GM21529 (cell line): Measurements from ENCODE around the gene PITPNM2.

ENCODE experiments used
- ATAC-seq: cut with Tn5 transposase; IDR thresholded peaks from one replicate; pipeline ENCODE4 v1.9.1; 2021; ENCODE audit not compliant: unreplicated experiment

The PITPNM2 gene

GRCh38 chr12:123145211-123145610 lies 5.7 kb downstream of the PITPNM2 start:
- ATAC-seq = no peak

DNA sequence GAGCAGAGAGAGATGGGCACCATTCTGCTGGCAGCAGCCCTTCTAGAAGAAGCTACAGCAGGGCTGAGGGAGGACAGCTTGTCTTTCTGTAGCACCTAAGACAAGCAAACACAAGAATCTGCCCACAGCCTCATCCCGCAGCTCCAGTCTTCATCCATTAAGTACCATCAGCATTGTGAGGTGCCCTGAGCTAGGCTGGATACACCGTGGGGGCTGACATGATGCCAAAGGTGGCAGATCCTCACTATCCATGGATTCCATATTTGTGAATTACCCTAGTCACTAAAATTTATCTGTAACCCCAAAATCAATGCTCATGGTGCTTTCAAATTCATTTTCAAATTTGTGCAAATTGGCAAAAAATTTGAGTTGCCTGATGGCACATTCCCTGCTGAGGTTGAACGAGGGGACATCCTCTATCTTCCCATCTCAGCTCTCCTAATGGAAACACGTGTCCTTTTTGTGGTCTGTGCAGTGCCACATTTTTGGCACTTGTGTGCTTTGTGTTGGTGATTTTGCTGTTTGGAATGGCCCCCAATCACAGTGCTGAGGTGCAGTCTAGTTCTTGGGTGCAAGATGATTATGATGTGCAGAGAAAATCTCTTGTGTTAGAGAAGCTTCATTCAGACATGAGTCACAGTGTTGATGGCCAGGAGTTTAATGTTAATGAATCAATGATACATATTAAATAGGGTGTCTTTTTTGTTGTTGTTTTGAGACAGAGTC lies 7.0 kb downstream of the PITPNM2 start:
- no peak for ATAC-seq

DNA sequence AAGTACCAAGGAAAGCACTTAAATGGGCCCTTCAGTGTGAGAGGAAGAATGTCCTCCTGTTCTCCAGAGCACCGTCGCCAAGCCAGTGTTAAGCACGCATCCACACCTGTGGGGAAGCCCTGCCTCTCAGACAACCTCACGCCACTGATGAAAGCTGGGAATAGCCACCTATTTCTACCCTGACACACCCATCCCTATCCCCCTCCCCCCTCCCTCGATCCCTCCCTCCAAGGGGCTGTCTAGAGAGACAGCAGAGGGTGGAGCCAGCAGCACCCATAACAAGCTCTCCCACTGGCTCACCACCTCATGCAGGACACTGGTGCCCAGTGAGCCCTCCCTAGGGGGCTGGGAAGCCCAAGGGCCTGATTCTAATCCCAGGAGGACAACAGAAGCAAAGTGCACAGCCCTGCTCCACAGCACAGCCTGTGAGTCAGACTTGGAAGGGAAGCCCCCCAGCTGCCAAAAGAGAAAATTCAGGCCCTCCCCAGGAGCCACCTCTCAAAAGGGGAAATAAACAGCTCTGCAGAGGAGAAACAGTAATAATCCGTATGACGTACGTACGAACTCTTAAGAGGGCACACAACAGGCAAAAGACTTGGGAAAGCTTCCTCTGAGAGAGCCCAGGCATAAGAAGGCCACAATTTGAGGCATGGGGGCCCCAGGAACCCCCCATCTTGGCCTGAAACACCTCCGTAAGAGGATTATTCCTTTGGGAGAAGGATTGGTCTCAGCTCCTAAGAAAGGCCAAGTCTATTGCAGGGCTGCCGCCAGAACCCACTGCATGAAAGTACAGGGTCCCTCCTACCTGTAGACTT lies 7.8 kb downstream of the PITPNM2 start:
- no peak for ATAC-seq

- no peak for ATAC-seq
Observed at GRCh38 chr12:123142518-123142840, 8.4 kb downstream of the PITPNM2 start.

- ATAC-seq = no peak
Observed at GRCh38 chr12:123141615-123142517, 9.0 kb downstream of the PITPNM2 start.

- no peak for ATAC-seq
Observed at GRCh38 chr12:123140676-123141614, 9.9 kb downstream of the PITPNM2 start.

DNA sequence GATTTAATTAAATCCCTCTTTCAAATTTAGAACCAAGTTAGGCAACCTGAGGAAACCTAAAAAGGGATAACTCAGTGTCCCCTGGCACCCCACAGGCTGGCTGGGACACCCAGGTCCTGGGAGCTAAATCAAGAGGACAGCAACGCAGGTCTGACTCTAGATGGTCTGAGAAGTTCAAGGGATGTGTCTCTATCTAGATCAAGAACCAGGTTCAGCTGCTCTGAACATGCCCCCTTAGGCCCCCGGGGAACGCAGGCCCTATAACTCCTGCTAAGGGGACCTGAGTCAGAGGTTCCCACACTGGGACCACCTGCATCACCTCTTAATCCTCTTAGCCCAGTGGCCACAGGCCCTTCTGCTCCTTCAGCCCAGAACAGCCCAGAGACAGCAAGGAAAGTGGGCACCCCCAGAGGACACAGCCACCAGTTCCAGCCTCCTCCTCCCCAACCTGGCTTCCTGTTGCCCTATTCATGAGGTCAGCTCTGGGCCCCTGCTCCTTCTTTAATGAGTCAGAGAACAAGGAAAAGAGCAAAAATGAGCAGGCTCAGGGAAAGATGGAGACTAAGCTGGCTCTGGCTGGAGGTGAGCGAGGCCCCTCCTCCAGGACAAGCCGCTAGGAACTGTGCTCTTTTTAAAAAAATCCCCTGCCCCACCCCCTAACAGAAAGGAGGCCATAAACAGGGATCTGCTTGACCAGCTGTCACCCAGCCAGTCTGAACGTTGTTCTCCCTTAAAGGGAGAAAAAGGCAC lies 10.8 kb downstream of the PITPNM2 start:
- no peak for ATAC-seq

- ATAC-seq = no peak
Observed at GRCh38 chr12:123135688-123136087, 15.2 kb downstream of the PITPNM2 start.

- ATAC-seq = no peak
Observed at GRCh38 chr12:123134826-123135225, 16.1 kb downstream of the PITPNM2 start.

DNA sequence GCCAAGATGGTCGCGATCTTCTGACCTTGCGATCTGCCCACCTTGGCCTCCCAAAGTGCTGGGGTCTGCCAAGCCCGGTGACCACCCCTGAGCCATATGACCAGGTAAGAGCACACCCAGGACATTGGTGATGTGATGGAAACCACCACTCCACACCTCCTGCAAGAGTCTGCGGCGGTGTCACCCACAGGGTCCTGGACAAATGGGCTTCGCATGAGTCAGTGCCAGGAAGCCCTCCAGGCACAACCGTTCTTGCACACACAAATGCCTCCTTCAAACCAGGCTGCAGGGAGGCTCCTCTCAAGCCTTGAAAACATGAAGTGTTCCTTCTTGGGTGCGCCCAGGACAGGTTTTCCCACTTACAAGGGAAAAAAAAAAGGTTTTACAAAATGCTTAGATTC lies 16.6 kb downstream of the PITPNM2 start:
- ATAC-seq = no peak

DNA sequence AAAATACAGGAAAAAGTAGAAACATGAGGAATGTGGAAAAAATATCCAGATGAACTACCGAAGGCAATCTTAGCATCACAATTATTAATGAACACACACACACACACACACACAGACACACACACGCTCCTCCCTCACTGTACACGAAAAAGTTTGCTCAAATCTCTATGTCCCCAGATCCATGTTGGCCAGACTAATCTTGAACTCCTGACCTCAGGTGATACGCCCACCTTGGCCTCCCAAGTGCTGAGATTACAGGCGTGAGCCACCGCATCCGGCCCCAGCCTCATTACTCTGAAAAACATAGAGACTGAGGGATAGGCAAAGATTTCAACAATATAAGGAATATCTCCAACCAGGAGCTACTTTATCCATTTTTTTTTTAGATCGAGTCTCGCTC lies 17.2 kb downstream of the PITPNM2 start:
- no peak for ATAC-seq

DNA sequence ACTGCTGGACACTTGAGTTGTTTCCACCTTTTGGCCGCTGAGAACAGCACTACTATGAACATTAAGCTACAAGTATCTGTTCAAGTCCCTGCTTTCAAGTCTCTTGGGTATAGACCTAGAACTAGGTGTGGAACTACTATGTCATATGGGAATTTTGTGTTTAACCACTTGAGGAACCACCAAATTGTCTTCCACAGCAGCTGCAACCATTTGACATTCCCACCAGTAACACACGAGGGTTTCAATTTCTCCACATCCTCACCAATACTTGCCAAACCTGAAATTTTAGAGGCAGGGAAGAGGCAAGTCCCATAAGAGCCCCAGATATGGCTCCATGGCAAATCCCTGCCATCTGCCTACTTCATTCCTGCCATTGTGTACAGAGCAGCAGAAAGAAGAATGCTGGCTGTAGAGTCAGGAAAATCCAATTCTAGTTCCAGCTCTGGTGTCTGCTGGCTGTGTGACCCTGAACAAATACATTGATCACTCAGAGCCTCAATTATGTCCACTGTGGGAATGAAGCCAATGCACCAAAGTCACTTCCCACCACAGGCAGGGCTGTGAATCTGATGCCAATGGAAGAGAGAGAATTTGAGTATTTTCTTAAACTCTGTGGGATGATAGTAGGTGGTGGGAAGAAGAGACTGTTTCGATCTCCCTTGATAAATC lies 17.8 kb downstream of the PITPNM2 start:
- no peak for ATAC-seq

- ATAC-seq = no peak
Observed at GRCh38 chr12:123131879-123132402, 18.9 kb downstream of the PITPNM2 start.

DNA sequence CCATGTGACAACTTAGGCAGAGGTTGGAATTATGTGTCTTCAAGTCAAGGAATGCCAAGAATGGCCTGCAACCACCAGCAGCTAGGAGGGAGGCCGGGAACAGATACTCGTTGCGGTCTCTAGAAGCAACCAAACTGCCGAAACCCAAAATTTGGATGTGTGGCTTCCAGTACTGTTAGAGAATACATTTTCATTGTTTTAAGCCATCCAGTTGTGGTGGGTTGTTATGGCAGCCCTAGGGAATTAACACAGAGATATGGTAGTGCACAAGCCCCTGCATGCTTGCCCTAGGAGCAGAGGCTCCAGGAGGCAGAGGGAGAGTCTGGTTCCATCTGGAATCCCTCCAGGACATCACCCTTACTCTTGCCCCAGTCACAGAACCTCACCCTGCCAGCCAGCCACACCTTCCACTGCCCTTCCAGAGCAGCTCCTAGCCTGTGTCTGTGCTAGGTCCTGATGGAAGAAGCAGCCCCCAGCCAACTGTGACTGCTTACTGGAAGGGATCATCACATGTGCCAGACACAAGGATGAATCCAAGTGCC lies 19.5 kb downstream of the PITPNM2 start:
- ATAC-seq = no peak

- no peak for ATAC-seq
Observed at GRCh38 chr12:123129621-123130020, 21.3 kb downstream of the PITPNM2 start.

DNA sequence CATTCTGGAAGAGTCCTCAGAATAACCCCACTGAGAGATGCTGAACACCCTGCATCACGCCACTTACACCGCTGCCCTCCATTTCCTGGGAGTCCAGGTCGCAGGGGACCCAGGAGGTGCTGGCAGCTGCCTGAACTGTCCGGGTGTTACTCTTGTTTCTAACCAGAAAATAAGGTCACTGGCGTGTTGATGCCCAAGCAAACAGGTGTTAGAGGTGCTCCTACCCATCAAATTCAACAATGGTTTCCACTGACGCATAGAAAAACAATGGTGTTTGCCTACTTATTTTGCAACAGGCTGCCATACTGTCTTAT lies 23.8 kb downstream of the PITPNM2 start:
- no peak for ATAC-seq

DNA sequence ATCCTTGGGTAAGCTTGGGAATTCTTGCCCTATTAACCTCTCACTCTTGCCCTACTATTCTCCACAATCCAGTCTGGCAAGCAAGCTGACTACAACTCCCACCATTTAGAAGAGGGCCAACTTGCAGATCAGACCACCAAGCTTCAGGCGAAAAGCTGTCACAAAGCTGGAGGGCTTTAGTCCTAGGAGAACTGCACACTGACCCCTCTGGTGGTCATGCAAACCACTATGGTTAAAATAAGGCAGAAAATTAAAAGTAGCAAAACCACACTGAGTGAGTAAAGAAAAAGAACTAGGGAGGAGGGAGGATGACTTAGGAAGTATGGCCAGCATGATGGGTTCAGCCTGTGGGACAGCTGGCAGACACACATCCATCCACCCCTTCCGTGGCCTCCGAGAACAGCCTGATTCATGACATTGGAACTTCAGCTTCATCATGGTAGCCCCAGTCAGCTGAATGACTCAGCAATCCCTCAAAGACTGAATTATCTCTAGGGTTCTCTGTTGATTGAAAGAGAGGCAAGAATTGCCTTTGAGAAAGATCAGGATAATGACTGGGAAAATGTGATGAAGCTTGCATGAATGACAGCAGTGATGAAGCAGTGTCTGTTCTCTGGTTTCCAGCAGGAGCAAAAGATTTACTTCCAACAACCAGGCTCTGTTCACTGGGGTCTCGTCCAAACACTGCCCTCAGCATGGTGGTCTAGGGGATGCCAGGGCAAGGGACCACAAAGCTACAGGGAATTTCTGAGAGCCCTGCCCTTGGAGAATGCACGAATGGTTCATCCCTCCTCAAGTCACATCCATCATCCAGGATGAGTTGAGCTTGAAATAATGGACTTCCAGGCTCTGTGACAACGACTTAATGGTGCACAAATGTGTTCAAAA lies 24.4 kb downstream of the PITPNM2 start:
- no peak for ATAC-seq

DNA sequence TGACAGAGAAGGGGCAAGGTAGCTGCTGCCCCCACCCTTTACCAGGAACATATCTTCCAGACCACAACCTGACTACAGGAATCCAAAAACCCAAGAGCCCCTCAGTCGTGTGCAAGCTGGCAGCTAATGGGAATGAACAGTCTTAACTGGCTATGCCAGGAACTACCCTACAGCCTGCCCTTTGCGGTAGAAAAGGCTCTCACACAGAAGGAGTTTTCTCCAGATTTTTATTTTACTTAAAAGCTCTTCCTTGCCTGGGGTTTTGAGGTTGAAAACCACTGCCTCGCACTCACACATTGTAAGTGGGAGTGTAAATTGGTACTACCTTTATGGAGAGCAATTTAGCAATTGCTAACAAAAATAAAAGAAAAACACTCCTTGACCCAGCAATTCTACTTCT lies 28.3 kb downstream of the PITPNM2 start:
- no peak for ATAC-seq
